ENCODE data around the gene TENM4.

- TF ChIP-seq CTCF (IDR thresholded peaks at IDR 0.05; ENCODE audit: borderline replicate concordance, extremely low read depth, low read length, poor library complexity, severe bottlenecking) (no peak), EZH2 (IDR thresholded peaks at IDR 0.05; ENCODE audit: borderline replicate concordance, low read depth, low read length, severe bottlenecking) (no peak)
These were observed 293.1 kb downstream of the TENM4 start for GRCh38 chr11:79147731-79148130.

All from DND-41 (cell line).